B cell (primary cell): Measurements from ENCODE around the gene BCAP29. TPM values are rescaled to one million over a fixed set of nuclear protein-coding genes. Genes with fewer than 3 reads are reported as not detected.

Experiments used
- ATAC-seq: fragments of 200-7000 bp; cut with Tn5 transposase; one replicate; pipeline ENCODE4 v1.10.0; 2021; ENCODE audit warnings: low read depth, mild to moderate bottlenecking, moderate number of reproducible peaks, moderate library complexity
- CTCF ChIA-PET: fragments of 350-600 bp; sonication (Branson Sonifier 250); formaldehyde crosslinking; loops from one replicate; lab custom pipeline; 2021; ENCODE audit warnings: antibody characterized with exemption, inconsistent platforms; lab: Charles Lee
- POLR2A ChIA-PET: fragments of 350-600 bp; sonication (Branson Sonifier 250); formaldehyde crosslinking; loops from one replicate; lab custom pipeline; 2021; ENCODE audit warnings: antibody characterized with exemption; lab: Charles Lee
- DNase-seq: peaks from one replicate; pipeline ENCODE4 v3.0.0; 2013
- H2AFZ ChIP-seq: 2 replicates; pipeline ENCODE4 v1.6.1; 2012; ENCODE audit warnings: mild to moderate bottlenecking, low read depth, low read length; ENCODE audit not compliant: insufficient read depth, poor library complexity, severe bottlenecking
- H3K27ac ChIP-seq, 2 donors: 1 replicate in 1 of 2; 2 replicates in 1 of 2; pipeline ENCODE4 v1.5.1; 2012 to 2013; ENCODE audit warnings: low read length in 2 of 2, mild to moderate bottlenecking in 2 of 2, moderate library complexity in 1 of 2
- H3K27me3 ChIP-seq, 4 experiments: fragments of 200-600 bp in 1 of 4; sonication (generic) in 1 of 4; replicated peaks in 1 of 4; 1 replicate in 2 of 4; 2 replicates in 2 of 4; pipeline versions ENCODE4 v1.6.1 to v1.7.0; 2013 to 2016; ENCODE audit warnings: low read length in 3 of 4, mild to moderate bottlenecking in 2 of 4, mixed read lengths in 1 of 4, moderate library complexity in 1 of 4; ENCODE audit not compliant: insufficient read depth in 4 of 4, control insufficient read depth in 3 of 4; ENCODE audit errors: control extremely low read depth in 1 of 4
- H3K36me3 ChIP-seq, 2 experiments: replicated peaks in 1 of 2; 1 replicate in 1 of 2; 2 replicates in 1 of 2; pipeline versions ENCODE4 v1.6.1 to v1.7.1; 2013; ENCODE audit warnings: low read length in 1 of 2; ENCODE audit not compliant: insufficient read depth in 2 of 2, control insufficient read depth in 1 of 2; ENCODE audit errors: control extremely low read depth in 1 of 2, extremely low read depth in 1 of 2
- H3K4me1 ChIP-seq, 2 donors: fragments of 200-600 bp in 1 of 2; sonication (generic) in 1 of 2; 1 replicate in 1 of 2; 2 replicates in 1 of 2; pipeline versions ENCODE4 v1.5.1 to v1.6.1; 2013 to 2017; ENCODE audit warnings: low read length in 2 of 2; ENCODE audit not compliant: control insufficient read depth in 2 of 2, insufficient read depth in 2 of 2
- H3K4me2 ChIP-seq: replicated peaks from 2 replicates; pipeline ENCODE3; 2012; ENCODE audit warnings: mild to moderate bottlenecking, low read depth, low read length; ENCODE audit not compliant: poor library complexity, severe bottlenecking
- H3K4me3 ChIP-seq, 5 experiments: fragments of 200-600 bp in 1 of 5; sonication (generic) in 1 of 5; 1 replicate in 3 of 5; 2 replicates in 2 of 5; pipeline versions ENCODE4 v1.5.1 to v1.7.0; 2011 to 2016; ENCODE audit warnings: low read length in 4 of 5, mild to moderate bottlenecking in 4 of 5, low read depth in 2 of 5, control low read depth in 1 of 5, moderate library complexity in 1 of 5; ENCODE audit not compliant: insufficient read depth in 1 of 5; ENCODE audit errors: control extremely low read depth in 1 of 5, extremely low read depth in 1 of 5
- H3K79me2 ChIP-seq: fragments of 200-600 bp; sonication (generic); one replicate; pipeline ENCODE4 v1.6.0; 2016; ENCODE audit warnings: low read length; ENCODE audit not compliant: control insufficient read depth, insufficient read depth
- H3K9ac ChIP-seq: fragments of 200-600 bp; sonication (generic); 2 replicates; pipeline ENCODE4 v1.6.1; 2017; ENCODE audit warnings: mild to moderate bottlenecking, low read length, moderate library complexity
- H3K9me3 ChIP-seq, 3 donors: one replicate each; pipeline versions ENCODE4 v1.6.1 to v1.7.1; 2013; ENCODE audit warnings: low read length in 2 of 3; ENCODE audit not compliant: control insufficient read depth in 2 of 3, insufficient read depth in 1 of 3; ENCODE audit errors: control extremely low read depth in 1 of 3
- H4K20me1 ChIP-seq: 2 replicates; pipeline ENCODE4 v1.6.0; 2012; ENCODE audit warnings: mild to moderate bottlenecking, low read length; ENCODE audit not compliant: insufficient read depth, control insufficient read depth, poor library complexity, severe bottlenecking
- H3K27ac Mint-ChIP-seq: one replicate; pipeline ENCODE4 v1.8.0; 2021; ENCODE audit warnings: mixed read lengths
- H3K27me3 Mint-ChIP-seq: one replicate; pipeline ENCODE4 v1.8.0; 2021; ENCODE audit warnings: mixed read lengths
- H3K4me1 Mint-ChIP-seq: one replicate; pipeline ENCODE4 v1.8.0; 2021; ENCODE audit warnings: mixed read lengths
- H3K4me3 Mint-ChIP-seq: one replicate; pipeline ENCODE4 v1.8.0; 2021; ENCODE audit warnings: mixed read lengths
- H3K9me3 Mint-ChIP-seq: one replicate; pipeline ENCODE4 v1.8.0; 2022; ENCODE audit warnings: mixed read lengths; ENCODE audit not compliant: insufficient read depth
- CTCF ChIP-seq: fragments of 200-600 bp; IDR thresholded peaks from one replicate; pipeline ENCODE4 v1.8.0; 2022; ENCODE audit warnings: antibody characterized with exemption, mild to moderate bottlenecking
- EZH2 ChIP-seq: IDR thresholded peaks from 2 replicates; pipeline ENCODE4 v1.6.1; 2012; ENCODE audit warnings: borderline replicate concordance, low read depth, mild to moderate bottlenecking, moderate library complexity, low read length; ENCODE audit not compliant: insufficient read depth, poor library complexity, severe bottlenecking
- WGBS: methylation state at CpG from one replicate; pipeline ENCODE4 v1.1.5; 2013; ENCODE audit warnings: missing lambda C conversion rate; ENCODE audit not compliant: insufficient coverage; 5-methylcytosine and 5-hydroxymethylcytosine counted together
- intact Hi-C: fragments of 100-400 bp; cut with micrococcal nuclease; formaldehyde crosslinking; loops from one replicate; pipeline ENCODE4 v1.10.0; 2022
- polyA plus RNA-seq: library from polyadenylated mRNA; depleted of rRNA; stranded (reverse); fragments of >200 nt; gene quantifications from 2 replicates; pipeline ENCODE4 v1.2.3, GENCODE V29; 2012
- total RNA-seq, 2 donors: library from RNA; stranded (reverse); fragments of 120-200 nt in 1 of 2; gene quantifications; 1 replicate in 1 of 2; 2 replicates in 1 of 2; pipeline versions ENCODE4 v1.2.3 to v1.2.4, GENCODE V29; 2013 to 2022

The BCAP29 gene
- total and polyA plus RNA-seq, 2 donors (not counting 1 experiment from before 2014, with no cell fraction given), result 24.6 to 27.3 TPM

- H3K4me1 Mint-ChIP-seq, result no peaks in the 10 kb centered on the region
- CTCF ChIA-PET, result interaction anchor here (1.6 to 2.4 kb wide), 2 partner anchors 68 to 130 kb away, joined by 4 to 7 read pairs; partner anchors contain the start of gene SLC26A4
- WGBS, result 94% methylated on average over 1 of the region's 1 CpG
Measured at GRCh38 chr7:107593025-107593410, 13.0 kb downstream of the BCAP29 start.

More at GRCh38 chr7:107593025-107593410, 13.0 kb downstream of the BCAP29 start:
- Histone ChIP-seq H3K4me2 (no peak overlapping the region), H3K9me3 (no peaks in the 10 kb centered on the region), H3K4me1 (no peaks in the 10 kb centered on the region), H3K27me3 (no peaks in the 10 kb centered on the region), H3K27ac (no peak overlapping the region), H3K4me3 (no peak overlapping the region), H3K36me3 (peaks cover 7 to 16% of the 10 kb centered on the region in 2 experiments), H3K79me2 (no peaks in the 10 kb centered on the region), H3K9ac (no peak overlapping the region), H2AFZ (no peak overlapping the region), H4K20me1 (no peaks in the 10 kb centered on the region)
- TF ChIP-seq CTCF (no peak), EZH2 (no peak)
- Mint-ChIP-seq H3K9me3 (no peaks in the 10 kb centered on the region), H3K27ac (no peak overlapping the region), H3K27me3 (no peaks in the 10 kb centered on the region), H3K4me3 (no peak overlapping the region)
- POLR2A ChIA-PET, result no interaction called here
- DNase-seq, result no peak
- intact Hi-C loops, result no loop called here
- ATAC-seq, result no peak
